Measurements from ENCODE around the gene CIB4. TPM values are rescaled to one million over a fixed set of nuclear protein-coding genes. Genes with fewer than 3 reads are reported as not detected.
"Not testable (repeated sequence)": the region's sequence is repeated elsewhere in the genome, so short reads cannot be mapped to it uniquely, and the experiment has no call there.

The CIB4 gene
- total and polyA plus RNA-seq, 2 of the 13 experiments (the other 11 are each of a cell fraction or from before 2014, with no cell fraction given), result not detected

DNA sequence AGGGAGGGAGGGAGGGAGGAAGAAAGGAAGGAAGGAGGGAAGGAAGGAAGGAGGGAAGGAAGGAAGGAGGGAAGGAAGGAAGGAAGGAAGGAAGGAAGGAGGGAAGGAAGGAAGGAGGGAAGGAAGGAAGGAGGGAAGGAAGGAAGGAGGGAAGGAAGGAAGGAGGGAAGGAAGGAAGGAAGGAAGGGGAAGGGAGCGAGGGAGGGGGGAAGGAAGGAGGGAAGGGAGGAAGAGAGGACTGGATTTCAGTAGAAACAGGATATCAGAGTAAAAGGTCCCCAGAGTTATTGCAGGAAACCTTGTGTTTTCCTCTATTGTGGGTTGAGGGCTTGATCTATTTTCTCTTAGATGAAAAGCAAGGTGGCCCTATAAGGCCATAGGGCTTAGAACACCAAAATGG lies 14.0 kb upstream of the CIB4 start:
- FAIRE-seq; BruUV-seq (replicated peaks); ATAC-seq; in situ Hi-C loops (cut with HindIII; ENCODE audit: extremely low pct_ligation_motif_present, low pct_unique_long_range_greater_than_20kb); H4K20me1 ChIP-seq (ENCODE audit: insufficient read depth, low read length); H3K79me2 ChIP-seq (ENCODE audit: insufficient read depth, low read length); DNase-seq (ENCODE audit: low spot score); H3K4me2 ChIP-seq (ENCODE audit: low read depth, low read length); H3K27ac ChIP-seq (ENCODE audit: extremely low read length, insufficient read depth, low read length); CTCF ChIA-PET (ENCODE audit: low intra/inter-chr PET ratio, low total read pairs); H3K4me1 ChIP-seq (ENCODE audit: insufficient read depth, low read length); H3K4me3 ChIP-seq (replicated peaks in 1 of 3; ENCODE audit: insufficient read depth in 1 of 3, low read depth in 2 of 3, low read length in 3 of 3); H2AFZ ChIP-seq (ENCODE audit: low read length); POLR2A ChIA-PET; H3K36me3 ChIP-seq (replicated peaks in 1 of 2; ENCODE audit: control insufficient read depth in 1 of 2, insufficient read depth in 2 of 2, low read length in 2 of 2); H3K9ac ChIP-seq (ENCODE audit: insufficient read depth, low read depth, low read length); H3K9me3 ChIP-seq (ENCODE audit: low read length); intact Hi-C loops (cut with micrococcal nuclease; ENCODE audit: unreplicated experiment): not testable (repeated sequence)
- WGBS (ENCODE audit: low lambda C conversion rate), result 10% methylated on average over 1 of the region's 1 CpG
- peaks cover 2 to 49% of the 10 kb centered on the region in 2 experiments; a peak in 3 of 5 replicates for H3K27me3 ChIP-seq (ENCODE audit: control insufficient read depth in 1 of 2, insufficient read depth in 2 of 2, low read length in 2 of 2)
- TF ChIP-seq PCBP2 (optimal IDR thresholded peaks at IDR 0.05; ENCODE audit: low read depth, low read length, poor library complexity, severe bottlenecking) (peak; percentile 90), HNRNPK (IDR thresholded peaks at IDR 0.05; ENCODE audit: low read depth, low read length, poor library complexity, severe bottlenecking) (peak; percentile 66), PCBP1 (IDR thresholded peaks at IDR 0.05; ENCODE audit: borderline replicate concordance, low read depth, low read length) (0 out of 2 replicates have a peak, but pooled peaks have one; percentile 53)

- DNase-seq (ENCODE audit: low spot score) (no peak), ATAC-seq (no peak), FAIRE-seq (no peak)
- Histone ChIP-seq H3K4me3 (replicated peaks in 1 of 3; ENCODE audit: insufficient read depth in 1 of 3, low read depth in 2 of 3, low read length in 3 of 3) (no peak overlapping the region), H4K20me1 (ENCODE audit: insufficient read depth, low read length) (no peaks in the 10 kb centered on the region), H3K36me3 (replicated peaks in 1 of 2; ENCODE audit: control insufficient read depth in 1 of 2, insufficient read depth in 2 of 2, low read length in 2 of 2) (no peaks in the 10 kb centered on the region), H3K4me1 (ENCODE audit: insufficient read depth, low read length) (no peaks in the 10 kb centered on the region), H3K4me2 (ENCODE audit: low read depth, low read length) (no peak overlapping the region), H3K9ac (ENCODE audit: insufficient read depth, low read depth, low read length) (no peak overlapping the region), H3K79me2 (ENCODE audit: insufficient read depth, low read length) (no peaks in the 10 kb centered on the region), H3K9me3 (ENCODE audit: low read length) (no peaks in the 10 kb centered on the region), H2AFZ (ENCODE audit: low read length) (no peak overlapping the region), H3K27ac (ENCODE audit: extremely low read length, insufficient read depth, low read length) (no peak overlapping the region), H3K27me3 (ENCODE audit: control insufficient read depth in 1 of 2, insufficient read depth in 2 of 2, low read length in 2 of 2) (peaks cover 2 to 57% of the 10 kb centered on the region in 2 experiments; a peak in 4 of 5 replicates)
- TF ChIP-seq DDIT3 (CRISPR knock-in tag; IDR thresholded peaks at IDR 0.05), result no peak
- no peak for TF ChIP-seq ZNF713 (CRISPR knock-in tag; IDR thresholded peaks at IDR 0.05)
- intact Hi-C loops (cut with micrococcal nuclease; ENCODE audit: unreplicated experiment), result no loop called here
- no TSS peak for BruUV-seq (replicated peaks)
- 0% methylated on average over 3 of the region's 3 CpGs for WGBS (ENCODE audit: low lambda C conversion rate)
- ChIA-PET CTCF (ENCODE audit: low intra/inter-chr PET ratio, low total read pairs) (no interaction called here), POLR2A (no interaction called here)
- in situ Hi-C loops (cut with HindIII; ENCODE audit: extremely low pct_ligation_motif_present, low pct_unique_long_range_greater_than_20kb), result no loop called here
These were observed 12.8 kb upstream of the CIB4 start for GRCh38 chr2:26654061-26654340.

Measured in HepG2 (cell line).